ENCODE data around the gene COIL. TPM values are rescaled to one million over a fixed set of nuclear protein-coding genes. Genes with fewer than 3 reads are reported as not detected.

The COIL gene
- total RNA-seq, 4 donors from 2014 or later: 6.9 to 26.1 (median 14.3) TPM

DNA sequence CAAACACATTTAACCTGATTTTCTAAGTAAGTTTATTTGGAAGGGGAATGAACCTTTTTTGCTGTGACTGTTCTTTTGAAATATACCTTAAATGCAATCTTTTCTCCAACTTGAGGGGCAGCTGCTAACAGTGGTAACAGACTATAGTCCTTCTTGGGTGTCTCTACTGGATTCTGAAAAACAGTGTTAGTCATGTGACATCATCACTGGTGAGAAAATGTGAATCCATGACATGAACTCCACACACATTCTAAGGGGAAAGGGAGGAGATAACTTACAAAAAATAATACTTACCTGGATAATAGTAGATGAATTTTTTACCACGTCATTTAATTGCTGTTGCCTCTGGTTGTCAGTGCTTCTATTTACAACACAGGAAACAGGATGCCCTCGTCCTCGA, 11.3 kb downstream of the COIL start:
- H3K36me3 ChIP-seq: peaks cover 0 to 1% of the 10 kb centered on the region in 2 donors
- no peaks in the 10 kb centered on the region for H3K27me3 ChIP-seq
- no peaks in the 10 kb centered on the region for H3K4me1 ChIP-seq
- no peak overlapping the region for H3K4me3 ChIP-seq
- TF ChIP-seq, protein P1, sequence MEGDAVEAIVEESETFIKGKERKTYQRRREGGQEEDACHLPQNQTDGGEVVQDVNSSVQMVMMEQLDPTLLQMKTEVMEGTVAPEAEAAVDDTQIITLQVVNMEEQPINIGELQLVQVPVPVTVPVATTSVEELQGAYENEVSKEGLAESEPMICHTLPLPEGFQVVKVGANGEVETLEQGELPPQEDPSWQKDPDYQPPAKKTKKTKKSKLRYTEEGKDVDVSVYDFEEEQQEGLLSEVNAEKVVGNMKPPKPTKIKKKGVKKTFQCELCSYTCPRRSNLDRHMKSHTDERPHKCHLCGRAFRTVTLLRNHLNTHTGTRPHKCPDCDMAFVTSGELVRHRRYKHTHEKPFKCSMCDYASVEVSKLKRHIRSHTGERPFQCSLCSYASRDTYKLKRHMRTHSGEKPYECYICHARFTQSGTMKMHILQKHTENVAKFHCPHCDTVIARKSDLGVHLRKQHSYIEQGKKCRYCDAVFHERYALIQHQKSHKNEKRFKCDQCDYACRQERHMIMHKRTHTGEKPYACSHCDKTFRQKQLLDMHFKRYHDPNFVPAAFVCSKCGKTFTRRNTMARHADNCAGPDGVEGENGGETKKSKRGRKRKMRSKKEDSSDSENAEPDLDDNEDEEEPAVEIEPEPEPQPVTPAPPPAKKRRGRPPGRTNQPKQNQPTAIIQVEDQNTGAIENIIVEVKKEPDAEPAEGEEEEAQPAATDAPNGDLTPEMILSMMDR (IDR thresholded peaks at IDR 0.05): no peak
- TF ChIP-seq POLR2A (IDR thresholded peaks at IDR 0.05): no peak
- intact Hi-C loops (cut with DNase I; ENCODE audit: low total_unique reads): no loop called here
- DNase-seq: no peak
- no peaks in the 10 kb centered on the region for H3K9me3 ChIP-seq
- no peak overlapping the region for H3K27ac ChIP-seq

GRCh38 chr17:56948491-56948890, 12.4 kb downstream of the COIL start:
- TF ChIP-seq POLR2A (IDR thresholded peaks at IDR 0.05): no peak
- TF ChIP-seq, protein P1 (IDR thresholded peaks at IDR 0.05): no peak
- no peaks in the 10 kb centered on the region for H3K9me3 ChIP-seq
- no peak for DNase-seq
- H3K27ac ChIP-seq: no peak overlapping the region
- no peaks in the 10 kb centered on the region for H3K4me1 ChIP-seq
- H3K27me3 ChIP-seq: no peaks in the 10 kb centered on the region
- intact Hi-C loops (cut with DNase I; ENCODE audit: low total_unique reads): no loop called here
- no peak overlapping the region for H3K4me3 ChIP-seq
- H3K36me3 ChIP-seq: peaks cover 0 to 1% of the 10 kb centered on the region in 2 donors

DNA sequence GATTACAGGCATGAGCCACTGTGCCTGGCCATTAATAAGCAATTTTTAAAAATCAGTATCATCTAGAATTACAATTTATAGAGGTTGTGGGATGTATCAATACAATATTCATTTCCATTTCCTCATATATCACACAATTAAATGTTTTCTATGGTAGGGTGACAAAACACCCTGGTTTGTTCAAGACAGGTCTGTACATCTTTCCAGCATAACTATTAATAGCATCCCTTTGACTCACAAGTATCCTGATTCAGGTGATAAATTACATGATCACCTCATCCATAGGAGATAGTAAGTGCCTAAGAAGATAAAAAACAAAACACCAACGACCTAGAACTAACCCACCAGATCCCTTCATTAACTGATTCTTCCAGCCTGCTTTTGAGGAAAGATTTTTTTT, 13.1 kb downstream of the COIL start:
- no peaks in the 10 kb centered on the region for H3K4me1 ChIP-seq
- no peaks in the 10 kb centered on the region for H3K9me3 ChIP-seq
- no peaks in the 10 kb centered on the region for H3K27me3 ChIP-seq
- H3K4me3 ChIP-seq: no peak overlapping the region
- H3K27ac ChIP-seq: no peak overlapping the region
- TF ChIP-seq, protein P1 (IDR thresholded peaks at IDR 0.05): no peak
- no peak for TF ChIP-seq POLR2A (IDR thresholded peaks at IDR 0.05)
- DNase-seq: no peak
- intact Hi-C loops (cut with DNase I; ENCODE audit: low total_unique reads): no loop called here
- H3K36me3 ChIP-seq: peaks cover 0 to 1% of the 10 kb centered on the region in 2 donors

DNA sequence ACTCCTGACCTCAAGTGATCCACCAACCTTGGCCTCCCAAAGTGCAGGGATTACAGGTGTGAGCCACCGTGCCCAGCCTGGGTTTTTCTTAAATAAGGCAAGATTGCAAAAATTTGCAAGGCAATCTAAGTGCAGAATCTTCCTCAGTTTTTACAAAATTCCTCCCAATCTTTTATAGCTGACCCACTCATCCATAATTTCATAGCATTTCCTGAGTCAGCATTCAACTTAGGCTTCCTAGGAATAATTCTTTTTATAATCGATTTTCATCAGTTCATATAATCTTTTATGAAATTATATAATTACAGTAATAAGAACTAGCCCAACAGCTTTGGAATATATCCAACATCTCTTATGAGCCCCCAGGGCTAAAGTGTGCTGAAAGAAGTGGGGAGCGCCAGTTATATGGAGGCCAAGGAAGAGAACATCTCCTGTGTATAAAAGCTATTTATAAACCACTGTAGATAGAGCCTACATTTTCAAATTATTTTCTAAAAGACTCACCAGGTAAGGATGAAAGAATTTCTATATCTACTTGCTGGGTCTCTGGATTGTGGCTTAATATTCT, 14.8 kb downstream of the COIL start:
- H3K27me3 ChIP-seq: no peaks in the 10 kb centered on the region
- H3K4me1 ChIP-seq: no peaks in the 10 kb centered on the region
- no peak overlapping the region for H3K27ac ChIP-seq
- no peak for DNase-seq
- H3K36me3 ChIP-seq: peaks cover 0 to 1% of the 10 kb centered on the region in 2 donors
- no peak overlapping the region for H3K4me3 ChIP-seq
- no peaks in the 10 kb centered on the region for H3K9me3 ChIP-seq
- TF ChIP-seq POLR2A (IDR thresholded peaks at IDR 0.05): no peak
- TF ChIP-seq, protein P1 (IDR thresholded peaks at IDR 0.05): no peak
- intact Hi-C loops (cut with DNase I; ENCODE audit: low total_unique reads): no loop called here

GRCh38 chr17:56943505-56944125, 17.2 kb downstream of the COIL start:
- DNase-seq: no peak
- peaks cover 0 to 1% of the 10 kb centered on the region in 2 donors for H3K36me3 ChIP-seq
- H3K4me3 ChIP-seq: no peak overlapping the region
- intact Hi-C loops (cut with DNase I; ENCODE audit: low total_unique reads): loop anchor here (5.0 kb wide), 1 partner anchor 111 kb away; the partner anchor contains the start of genes C17orf67 and DGKE
- no peaks in the 10 kb centered on the region for H3K9me3 ChIP-seq
- no peaks in the 10 kb centered on the region for H3K27me3 ChIP-seq
- TF ChIP-seq, protein P1 (IDR thresholded peaks at IDR 0.05): no peak
- no peak for TF ChIP-seq POLR2A (IDR thresholded peaks at IDR 0.05)
- H3K27ac ChIP-seq: no peak overlapping the region
- no peaks in the 10 kb centered on the region for H3K4me1 ChIP-seq

Measured in uterus (tissue), 4 donors.